Stimulated activated CD4-positive, alpha-beta T cell treated with anti-CD3 and anti-CD28 coated beads, Interleukin-12 subunit alpha, Interleukin-12 subunit beta, amount 100 ng/mL, for 48 hours (primary cell): ENCODE measurements around the gene PORCN.

ENCODE experiments used
- DNase-seq, 3 donors: peaks; one replicate each; pipeline ENCODE4 v3.0.0-alpha.2; 2020; ENCODE audit warnings: low read depth in 2 of 3, low spot score in 1 of 3

PORCN gene

GRCh38 chrX:48475774-48476577, 32.8 kb upstream of the PORCN start, which contains the start of gene FTSJ1:
TSS of gene FTSJ1 (plus strand) at chrX:48476199. CDS start at chrX:48478048, 1,849 bp downstream.
- peak; percentile 71 to 79 (median 75) for DNase-seq

- DNase-seq, result no peak
These were observed 31.9 kb upstream of the PORCN start for GRCh38 chrX:48476919-48477318.

GRCh38 chrX:48477960-48478755, 30.6 kb upstream of the PORCN start:
- no peak for DNase-seq

- no peak for DNase-seq
These were observed 30.0 kb upstream of the PORCN start for GRCh38 chrX:48478806-48479205.

GRCh38 chrX:48480142-48480541, 28.6 kb upstream of the PORCN start:
- no peak for DNase-seq

GRCh38 chrX:48480583-48480982, 28.2 kb upstream of the PORCN start:
- DNase-seq, result no peak

- no peak for DNase-seq
These were observed 26.3 kb upstream of the PORCN start for GRCh38 chrX:48482526-48482925.

- DNase-seq, result no peak
These were observed 21.4 kb upstream of the PORCN start for GRCh38 chrX:48487362-48487798.

- no peak for DNase-seq
These were observed 20.8 kb upstream of the PORCN start for GRCh38 chrX:48488034-48488433.

- DNase-seq, result no peak
These were observed 19.5 kb upstream of the PORCN start for GRCh38 chrX:48489296-48489695.

GRCh38 chrX:48489892-48490291, 18.9 kb upstream of the PORCN start:
- DNase-seq, result no peak

GRCh38 chrX:48490661-48491060, 18.1 kb upstream of the PORCN start:
- DNase-seq, result no peak

- DNase-seq, result no peak
These were observed 17.0 kb upstream of the PORCN start for GRCh38 chrX:48491809-48492208.

- DNase-seq, result no peak
These were observed 16.4 kb upstream of the PORCN start for GRCh38 chrX:48492293-48492910.

- DNase-seq, result no peak
These were observed 14.9 kb upstream of the PORCN start for GRCh38 chrX:48493890-48494364.

- no peak for DNase-seq
These were observed 12.1 kb upstream of the PORCN start for GRCh38 chrX:48496660-48497059.

GRCh38 chrX:48497871-48498270, 10.9 kb upstream of the PORCN start:
- no peak for DNase-seq

- no peak for DNase-seq
These were observed 10.4 kb upstream of the PORCN start for GRCh38 chrX:48498374-48498809.

- DNase-seq, result no peak
These were observed 4.5 kb upstream of the PORCN start for GRCh38 chrX:48504261-48504660.

- no peak for DNase-seq
These were observed 3.3 kb upstream of the PORCN start for GRCh38 chrX:48505481-48505880.

- no peak for DNase-seq
These were observed 1.5 kb upstream of the PORCN start for GRCh38 chrX:48507246-48507645.

- no peak for DNase-seq
These were observed 426 bp downstream of the PORCN start for GRCh38 chrX:48509245-48509590.
